NCI-H146 treated with DMSO at 0.1 percent for 48 hours (cell line): ENCODE results near the gene KRTAP5-1.
"Not testable (repeated sequence)": the region's sequence is repeated elsewhere in the genome, so short reads cannot be mapped to it uniquely, and the experiment has no call there.

Experiments used
- DNase-seq: peaks from one replicate; lab custom pipeline; 2025; ENCODE audit not compliant: unreplicated experiment; lab: John Stamatoyannopoulos, UW

KRTAP5-1 gene

DNA sequence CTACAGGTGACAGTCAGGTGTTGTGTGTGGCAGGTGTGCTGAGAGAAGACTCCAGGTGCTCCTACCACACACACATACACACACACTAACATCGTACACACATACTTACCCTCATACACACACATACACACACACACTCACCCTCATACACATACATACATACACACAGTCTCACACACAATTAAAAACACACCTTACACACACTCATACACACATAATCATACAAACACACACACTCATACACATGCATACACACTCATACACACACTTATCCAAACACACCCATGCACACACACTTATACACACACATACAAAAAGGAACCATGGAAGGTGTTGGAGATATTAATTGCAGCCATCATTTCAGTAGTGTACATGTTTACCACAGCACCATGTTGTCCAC, 18.5 kb upstream of the KRTAP5-1 start:
- DNase-seq, result no peak

DNA sequence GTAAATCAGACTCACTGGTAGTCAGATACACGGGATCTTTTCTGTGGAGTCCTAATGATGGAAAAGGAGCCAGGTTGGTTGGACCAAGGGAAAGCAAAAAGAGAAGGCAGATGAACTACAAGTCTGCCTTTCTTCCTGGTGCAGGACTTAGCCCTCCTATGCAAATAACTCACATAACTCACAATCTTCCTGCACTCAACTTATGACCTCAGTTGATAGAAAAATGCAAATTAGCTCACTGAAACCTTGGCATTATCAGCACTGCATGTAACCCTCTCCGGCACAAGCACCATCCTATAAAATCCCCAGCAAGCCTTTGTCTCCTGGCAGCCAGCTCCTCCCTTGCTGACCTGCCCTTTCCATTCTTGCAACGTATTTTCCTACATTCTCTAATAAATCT, 16.6 kb upstream of the KRTAP5-1 start:
- not testable (repeated sequence) for DNase-seq

DNA sequence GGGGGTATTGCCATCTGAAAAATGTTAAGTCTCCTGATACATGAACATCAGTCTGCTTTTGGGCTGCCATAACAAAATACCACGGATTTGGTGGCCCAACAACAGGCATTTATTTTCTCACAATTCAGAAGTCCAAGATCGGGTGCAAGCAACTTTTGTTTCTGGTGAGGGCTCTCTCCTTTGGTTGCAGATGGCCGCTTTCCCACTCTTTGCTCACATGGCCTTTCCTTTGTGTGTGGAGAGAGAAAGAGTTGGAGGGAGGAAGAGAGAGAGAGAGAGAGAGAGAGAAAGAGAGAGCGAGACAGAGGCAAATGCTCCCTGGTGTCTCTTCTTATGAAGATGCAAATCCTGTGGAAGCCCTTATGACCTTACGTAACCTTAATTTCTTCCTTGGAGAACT, 15.5 kb upstream of the KRTAP5-1 start:
- no peak for DNase-seq

DNA sequence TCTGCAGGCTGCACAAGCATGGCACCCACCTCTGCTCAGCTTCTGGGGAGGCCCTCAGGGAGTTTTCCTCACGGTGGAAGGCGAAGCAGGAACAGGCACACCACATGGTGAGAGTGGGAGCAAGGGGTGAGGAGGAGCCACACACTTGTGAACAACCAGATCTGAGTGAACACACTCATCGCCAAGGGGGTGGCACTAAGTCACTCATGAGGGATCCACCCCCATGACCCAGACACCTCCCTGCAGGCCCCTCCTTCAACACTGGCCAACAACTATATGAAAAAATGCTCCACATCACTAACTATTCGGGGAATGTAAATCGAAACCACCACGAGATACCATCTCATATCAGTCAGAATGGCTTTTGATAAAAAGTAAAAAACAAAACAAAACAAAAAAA, 13.7 kb upstream of the KRTAP5-1 start:
- DNase-seq, result no peak

DNA sequence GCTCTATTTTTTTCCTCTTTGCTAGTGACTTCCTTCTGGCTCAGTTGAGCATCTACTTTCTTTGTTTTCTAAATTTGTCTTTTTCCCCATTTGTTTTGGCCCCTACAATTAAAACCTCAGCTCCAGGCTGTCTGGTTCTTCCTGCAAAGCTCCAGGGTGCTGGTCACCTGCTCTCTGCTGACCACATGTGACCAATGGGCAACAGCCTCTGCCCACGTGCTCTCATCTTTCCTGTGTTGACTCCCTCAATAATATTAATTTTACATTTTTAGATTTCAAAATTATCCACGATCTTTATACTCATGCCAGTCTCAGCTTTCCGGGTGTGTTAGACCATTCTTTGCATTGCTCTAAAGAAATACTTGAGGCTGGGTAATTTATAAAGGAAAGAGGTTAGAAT, 13.3 kb upstream of the KRTAP5-1 start:
- DNase-seq, result not testable (repeated sequence)

DNA sequence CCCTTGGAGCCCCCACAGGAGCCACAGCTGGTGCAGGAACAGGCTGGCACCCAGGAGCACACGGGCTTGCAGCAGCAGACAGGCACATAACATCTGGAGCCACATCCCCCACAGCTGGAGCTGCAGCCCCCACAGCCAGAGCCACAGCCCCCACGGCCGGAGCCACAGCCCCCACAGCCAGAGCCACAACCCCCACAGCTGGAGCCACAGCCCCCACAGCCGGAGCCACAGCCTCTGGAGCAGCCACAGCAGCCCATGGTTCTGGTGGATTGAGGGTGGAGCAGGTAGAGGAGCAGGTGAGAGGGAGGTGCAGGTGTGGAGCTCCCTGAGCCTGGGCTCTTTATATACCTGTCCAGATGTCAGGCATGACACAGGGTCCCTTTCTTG, 12.9 kb upstream of the KRTAP5-1 start, which contains the start of gene KRTAP5-2:
Gene KRTAP5-2, minus strand, starts transcription at position 301 of the 387 bp plus-strand sequence. Its CDS starts 44 bp downstream, at position 257.
- DNase-seq, result no peak

DNA sequence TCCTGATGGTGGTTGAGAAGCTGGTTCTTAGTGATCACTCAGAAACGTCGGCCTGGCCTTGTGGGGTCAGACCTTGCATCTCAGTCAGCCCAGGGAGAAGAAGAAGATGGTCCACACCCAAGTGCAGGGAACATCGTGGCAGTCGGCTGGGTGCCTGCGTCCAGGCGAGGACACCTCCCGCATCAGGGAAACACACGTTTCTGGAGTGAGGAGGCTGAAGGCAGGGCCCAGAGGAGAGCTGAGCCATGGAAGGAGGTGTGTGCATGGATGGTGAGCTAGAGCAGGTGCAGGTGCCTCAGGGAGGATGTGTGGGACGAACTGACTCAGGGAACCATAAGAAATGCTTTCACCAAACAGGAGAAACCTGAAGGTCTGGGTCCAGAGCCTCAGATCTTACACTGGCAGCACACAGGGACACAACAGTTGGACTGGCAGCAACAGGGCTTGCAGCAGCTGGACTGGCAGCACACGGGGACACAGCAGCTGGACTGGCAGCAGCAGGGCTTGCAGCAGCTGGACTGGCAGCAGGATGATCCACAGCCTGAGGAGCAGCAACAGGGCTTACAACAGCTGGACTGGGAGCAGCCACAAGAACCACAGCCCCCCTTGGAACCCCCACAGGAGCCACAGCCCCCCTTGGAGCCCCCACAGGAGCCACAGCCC, 12.4 kb upstream of the KRTAP5-1 start:
- DNase-seq, result no peak

DNA sequence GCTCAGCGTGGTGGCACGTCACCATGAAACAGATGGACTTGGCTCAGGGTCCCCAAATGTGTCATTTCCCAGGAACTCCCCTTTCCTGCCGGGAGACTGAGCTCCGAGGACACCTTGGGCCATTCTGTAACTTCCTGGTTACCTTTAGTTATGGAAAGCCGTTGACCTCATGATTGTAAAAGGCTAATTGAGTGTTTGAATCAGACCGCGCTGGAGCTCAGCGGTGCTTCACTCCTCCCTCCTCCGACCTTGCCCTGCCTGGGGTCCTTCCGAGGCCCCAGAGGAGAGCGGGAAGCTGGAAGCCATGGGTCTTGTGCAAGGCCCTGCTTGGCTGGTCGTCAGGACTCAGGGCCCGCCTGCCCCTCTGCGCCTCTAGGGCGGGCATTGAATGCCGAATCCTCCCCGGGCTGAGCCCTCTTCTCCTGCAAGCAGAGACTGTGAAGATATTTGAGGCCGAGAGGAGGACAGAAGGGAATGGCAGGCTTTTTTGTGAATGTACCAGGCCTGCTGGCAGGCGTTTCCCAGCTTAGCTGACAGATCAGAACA, 11.6 kb upstream of the KRTAP5-1 start:
- not testable (repeated sequence) for DNase-seq

DNA sequence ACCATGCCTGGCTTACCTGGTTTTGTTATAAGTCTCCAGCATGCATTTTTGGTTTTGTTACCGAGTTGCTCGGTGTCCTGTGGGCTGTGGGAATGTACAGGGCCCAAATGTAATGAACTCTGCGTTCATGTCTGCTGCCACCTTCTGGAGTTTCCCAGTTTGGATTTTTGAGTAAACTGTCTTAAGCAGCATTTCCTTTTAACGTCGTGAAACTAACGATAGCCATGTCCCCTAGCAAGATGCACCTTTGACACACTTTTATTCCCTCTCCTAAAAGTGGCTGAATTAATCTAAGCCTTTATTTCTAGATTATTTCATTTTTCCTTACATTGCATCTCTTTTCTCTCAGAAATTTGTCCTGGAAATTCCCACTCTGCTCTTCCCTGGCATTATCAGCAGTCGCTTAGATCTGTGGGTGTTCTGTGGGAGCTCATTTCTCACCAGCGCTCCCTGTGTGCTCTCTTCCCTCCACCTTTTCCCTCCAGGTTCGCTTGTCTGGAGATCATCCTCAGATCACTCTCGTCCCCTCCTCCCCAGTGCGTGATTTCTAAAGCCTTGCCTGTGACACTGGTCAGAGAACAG, 11.0 kb upstream of the KRTAP5-1 start:
- not testable (repeated sequence) for DNase-seq

DNA sequence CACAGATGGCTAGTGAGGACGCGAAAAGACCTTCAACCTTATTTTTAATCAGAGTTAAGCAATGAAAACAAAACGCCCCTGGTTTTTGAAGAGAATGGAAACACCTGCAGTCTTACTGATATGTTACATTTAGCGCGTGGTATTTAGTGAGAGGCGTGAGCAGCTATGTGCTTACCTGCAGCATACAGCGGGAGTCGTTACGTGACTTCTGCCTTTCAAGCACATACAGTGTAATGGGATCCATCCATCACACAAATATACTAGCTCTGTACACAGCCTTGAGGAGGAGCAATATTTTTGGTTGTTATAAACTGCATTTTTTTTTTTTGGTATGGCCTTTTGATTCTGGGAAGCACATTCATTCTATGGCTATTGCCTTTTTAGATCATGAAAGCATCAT, 7.5 kb upstream of the KRTAP5-1 start:
- DNase-seq, result no peak

DNA sequence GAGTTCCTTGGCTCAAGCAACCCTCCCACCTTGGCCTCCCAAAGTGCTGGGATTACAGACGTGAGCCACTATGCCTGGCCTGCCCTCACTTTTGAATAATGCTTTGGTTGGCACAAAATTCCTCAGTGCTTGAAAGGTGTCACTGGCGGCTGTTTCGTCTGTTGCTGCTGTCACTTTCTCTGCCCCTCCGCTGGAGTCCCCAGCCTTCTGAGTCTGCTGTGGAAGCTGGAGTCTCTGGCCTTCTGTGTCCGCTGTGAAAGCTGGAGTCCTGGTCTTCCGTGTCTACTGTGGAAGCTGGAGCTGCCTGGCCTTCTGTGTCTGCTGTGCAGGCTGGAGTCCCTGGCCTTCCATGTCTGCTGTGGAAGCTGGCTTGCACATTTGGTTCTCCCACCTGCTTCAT, 4.9 kb upstream of the KRTAP5-1 start:
- no peak for DNase-seq

DNA sequence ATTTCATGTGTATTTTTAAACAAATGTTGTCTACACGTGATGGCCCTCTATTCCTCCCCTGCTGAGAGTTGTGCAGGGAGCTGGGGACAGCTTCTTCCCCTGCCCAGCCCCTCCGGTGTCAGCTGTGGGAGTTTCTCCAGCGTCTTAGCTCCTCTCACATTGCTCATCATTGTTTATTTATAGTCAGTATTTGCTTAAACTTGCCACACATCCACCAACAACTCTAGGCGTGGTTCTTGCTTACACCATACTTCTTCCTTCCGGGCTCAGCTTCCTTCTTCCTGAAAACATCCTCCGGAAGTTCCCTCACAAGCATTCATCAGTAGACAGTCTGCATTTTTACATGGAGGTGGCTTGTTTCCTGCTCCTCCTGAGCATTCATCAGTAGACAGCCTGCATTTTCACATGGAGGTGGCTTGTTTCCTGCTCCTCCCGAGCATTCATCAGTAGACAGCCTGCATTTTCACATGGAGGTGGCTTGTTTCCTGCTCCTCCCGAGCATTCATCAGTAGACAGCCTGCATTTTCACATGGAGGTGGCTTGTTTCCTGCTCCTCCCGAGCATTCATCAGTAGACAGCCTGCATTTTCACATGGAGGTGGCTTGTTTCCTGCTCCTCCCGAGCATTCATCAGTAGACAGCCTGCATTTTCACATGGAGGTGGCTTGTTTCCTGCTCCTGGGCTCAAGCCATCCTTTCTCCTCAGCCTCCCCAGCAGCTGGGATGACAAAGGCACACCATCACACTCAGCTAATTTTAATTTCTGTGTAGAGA, 4.3 kb upstream of the KRTAP5-1 start:
- not testable (repeated sequence) for DNase-seq

DNA sequence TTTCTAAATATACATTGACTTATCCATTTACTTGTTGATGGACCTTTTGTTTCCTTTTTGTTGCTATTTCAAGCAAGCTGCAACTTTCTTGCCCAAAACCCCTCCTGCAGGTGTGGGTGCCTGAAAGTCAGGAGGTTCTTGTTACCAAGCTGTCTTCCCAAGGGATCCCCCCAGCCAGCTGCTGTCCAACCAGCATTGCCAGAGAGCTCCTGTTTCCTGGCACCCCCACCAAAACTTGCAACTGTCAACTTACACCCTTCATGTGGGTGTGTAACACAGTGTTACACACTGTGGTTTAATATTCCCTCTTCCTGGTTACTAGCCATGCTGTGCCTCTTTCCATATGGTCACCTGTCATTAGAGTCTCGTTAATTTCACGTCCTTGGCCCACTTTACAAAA, 1.6 kb upstream of the KRTAP5-1 start:
- no peak for DNase-seq

DNA sequence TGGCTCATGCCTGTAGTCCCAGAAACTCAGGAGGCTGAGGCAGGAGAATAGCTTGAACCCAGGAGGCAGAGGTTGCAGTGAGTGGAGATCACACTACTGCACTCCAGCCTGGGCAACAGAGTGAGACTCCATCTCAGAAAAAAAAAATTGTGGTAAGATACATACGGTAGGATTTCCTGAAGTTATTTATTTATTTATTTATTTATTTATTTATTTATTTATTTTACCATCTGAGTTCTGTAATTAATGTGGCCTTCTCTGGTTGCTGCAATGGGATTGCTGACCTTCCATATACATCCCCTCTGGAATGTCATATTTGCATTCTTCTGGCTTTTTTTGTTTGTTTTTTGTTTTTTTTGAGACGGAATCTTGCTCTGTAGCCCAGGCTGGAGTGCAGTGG, 2.2 kb downstream of the KRTAP5-1 start:
- not testable (repeated sequence) for DNase-seq

DNA sequence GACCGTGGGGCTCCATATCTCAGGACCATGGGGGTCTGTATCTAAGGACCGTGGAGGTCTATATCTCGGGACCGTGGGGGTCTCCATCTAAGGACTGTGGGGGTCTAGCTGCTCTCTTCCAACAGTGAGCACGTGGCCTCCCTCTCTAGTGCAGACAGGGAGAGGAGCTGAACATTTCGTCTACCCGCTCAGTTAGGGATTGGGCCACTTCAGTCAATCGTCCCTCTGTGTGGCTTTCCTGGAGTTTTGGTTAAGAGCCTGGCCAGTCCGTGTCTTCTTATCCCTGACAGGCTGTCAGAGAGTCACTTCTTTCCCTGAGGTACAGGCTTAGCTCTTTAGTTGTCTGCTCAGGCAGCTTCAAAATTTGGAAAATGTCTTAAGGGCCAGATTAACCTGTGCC, 3.1 kb downstream of the KRTAP5-1 start:
- no peak for DNase-seq

DNA sequence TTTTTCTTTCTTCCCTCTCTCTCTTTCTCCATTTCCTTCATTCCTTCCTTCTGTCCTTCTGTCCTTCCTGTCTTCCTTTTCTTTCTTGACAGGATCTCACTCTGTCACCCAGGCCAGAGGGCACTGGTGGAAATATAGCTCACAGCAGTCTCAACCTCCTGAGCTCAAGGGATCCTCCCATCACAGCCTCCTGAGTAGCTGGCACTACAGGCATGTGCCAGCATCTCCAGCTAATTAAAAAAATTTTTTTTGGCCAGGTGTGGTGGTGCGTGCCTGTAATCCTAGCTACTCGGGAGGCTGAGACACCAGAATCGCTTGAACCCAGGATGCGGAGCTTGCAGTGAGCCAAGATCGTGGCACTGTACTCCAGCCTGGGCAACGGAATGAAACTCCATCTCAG, 8.3 kb downstream of the KRTAP5-1 start:
- no peak for DNase-seq

DNA sequence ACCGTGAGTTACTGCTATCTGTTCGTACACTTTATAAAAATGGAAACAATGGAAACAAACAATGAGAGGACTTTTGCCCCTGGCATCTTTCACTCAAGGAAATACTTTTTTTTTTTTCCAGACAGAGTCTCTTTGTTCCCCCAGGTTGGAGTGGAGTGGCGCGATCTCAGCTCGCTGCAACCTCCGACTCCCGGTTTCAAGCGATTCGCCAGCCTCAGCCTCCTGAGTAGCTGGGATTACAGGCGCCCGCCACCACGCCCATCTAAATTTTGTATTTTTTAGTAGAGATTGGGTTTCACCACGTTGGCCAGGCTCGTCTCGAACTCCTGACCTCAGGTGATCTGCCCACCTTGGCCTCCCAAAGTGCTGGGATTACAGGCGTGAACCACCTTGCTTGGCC, 9.3 kb downstream of the KRTAP5-1 start:
- not testable (repeated sequence) for DNase-seq

DNA sequence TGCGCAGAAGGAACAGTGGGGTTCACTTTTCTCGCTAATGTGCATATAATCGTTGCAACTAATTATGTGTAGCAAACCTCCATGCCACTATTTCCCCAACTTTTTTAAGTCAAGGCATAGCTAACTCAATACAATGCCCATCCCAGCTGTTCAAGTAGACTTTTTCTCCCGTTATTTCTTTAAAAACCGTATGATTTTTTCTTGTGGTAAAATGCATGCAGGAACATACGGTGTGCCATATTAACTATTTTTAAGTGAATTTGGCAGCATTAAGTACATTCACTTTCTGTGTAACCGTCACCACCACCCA, 10.2 kb downstream of the KRTAP5-1 start:
- no peak for DNase-seq

DNA sequence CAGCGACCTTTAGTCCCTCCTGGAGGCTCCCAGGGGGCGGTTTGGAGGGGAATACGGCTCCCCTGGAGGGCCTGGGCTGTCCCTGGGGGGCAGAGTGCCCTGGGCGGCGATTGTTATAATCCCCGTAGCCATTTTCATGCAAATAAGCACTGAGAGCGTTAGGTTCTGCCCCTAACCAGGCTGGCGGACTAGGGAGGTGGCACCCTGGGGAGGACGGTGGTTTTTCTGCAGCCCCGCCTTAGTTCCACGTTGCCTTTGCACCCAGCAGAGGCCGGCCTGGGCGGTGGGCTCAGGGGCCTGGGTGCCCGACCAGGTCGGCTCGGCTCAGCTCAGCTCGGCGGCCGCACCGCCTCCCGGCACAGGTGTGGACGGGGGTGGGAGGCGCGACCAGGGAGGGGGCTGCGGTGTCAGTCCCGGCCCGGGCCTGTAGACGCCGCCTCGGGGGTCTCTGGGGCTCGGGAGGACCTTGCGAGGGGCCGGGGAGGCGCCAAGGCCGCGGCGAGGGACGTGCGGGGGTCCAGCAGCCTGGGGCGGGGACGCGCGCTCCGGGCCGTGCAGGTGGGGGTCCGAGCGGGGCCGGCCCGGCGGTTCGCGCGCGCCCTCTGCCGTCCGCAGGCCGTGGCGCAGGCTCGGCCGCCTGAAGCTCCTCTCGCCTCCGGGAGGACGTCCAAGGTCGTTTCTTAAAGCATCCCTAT, 10.7 kb downstream of the KRTAP5-1 start:
- DNase-seq, result peak; percentile 91

DNA sequence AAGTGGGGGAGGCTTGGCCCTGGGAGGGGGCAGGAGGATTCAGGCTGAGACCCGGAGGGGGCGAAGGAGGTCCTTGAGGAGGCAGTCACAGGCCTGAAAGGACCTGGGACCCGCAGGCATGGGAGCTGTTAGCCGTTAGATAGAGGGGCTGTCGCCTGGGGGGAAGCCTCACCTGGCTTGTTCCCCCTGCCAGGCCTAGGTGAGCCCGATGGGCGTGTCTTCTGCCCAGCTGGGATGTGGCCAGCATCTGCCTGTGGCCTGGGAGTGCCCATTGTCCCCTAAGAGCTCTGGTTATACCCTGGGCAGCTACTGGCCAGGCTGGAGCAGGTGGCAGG, 11.2 kb downstream of the KRTAP5-1 start:
- DNase-seq, result no peak

DNA sequence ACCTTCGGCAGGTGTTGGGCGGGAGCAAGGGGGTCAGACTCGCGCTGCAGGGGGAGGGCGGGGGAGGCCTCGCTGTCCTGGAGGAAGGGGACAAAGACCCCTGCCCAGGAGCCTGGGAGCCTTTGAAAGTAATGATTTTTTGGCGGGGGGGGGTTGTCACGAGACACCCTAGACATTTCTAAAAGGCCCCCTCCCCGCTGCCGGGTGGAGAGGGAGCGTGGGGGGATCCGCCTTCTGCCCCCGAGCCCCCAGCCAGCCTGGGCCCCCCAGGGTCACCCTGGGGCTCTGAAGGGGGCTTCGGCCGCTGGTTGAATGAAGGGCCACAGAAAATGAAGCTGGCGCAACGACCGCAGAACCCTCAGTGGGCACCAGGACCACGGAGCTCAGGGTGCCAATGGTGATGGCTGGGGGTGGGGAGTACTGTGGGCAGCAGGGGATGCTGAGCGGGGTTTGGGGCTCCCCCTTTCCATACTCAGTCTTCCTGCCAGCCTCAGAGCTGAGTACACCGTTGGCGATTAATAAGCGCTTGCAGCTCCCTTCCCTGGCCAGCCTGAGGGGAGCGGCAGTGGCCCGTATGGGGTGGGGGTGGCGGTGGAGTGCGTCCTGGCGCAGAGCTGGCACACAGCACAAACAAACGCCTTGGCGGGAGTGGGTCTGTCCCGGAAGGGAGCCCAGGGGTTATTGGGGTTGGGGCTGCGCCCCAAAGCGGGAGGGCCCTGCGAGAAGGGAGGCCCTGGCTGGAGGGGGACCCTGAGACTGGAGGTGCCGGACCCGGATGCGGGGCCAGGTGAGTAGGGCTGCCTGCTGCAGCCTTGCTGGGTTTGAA, 11.8 kb downstream of the KRTAP5-1 start:
- peak; percentile 53 for DNase-seq
